HG02642 (cell line): Measurements from ENCODE around the gene ITPR2.

Source experiments
- ATAC-seq: cut with Tn5 transposase; IDR thresholded peaks from one replicate; pipeline ENCODE4 v1.9.1; 2021; ENCODE audit warnings: mild to moderate bottlenecking; ENCODE audit not compliant: unreplicated experiment, poor library complexity

ITPR2 gene

GRCh38 chr12:26384536-26384935 lies 448.5 kb downstream of the ITPR2 start:
- ATAC-seq = no peak

GRCh38 chr12:26383041-26383440 lies 450.0 kb downstream of the ITPR2 start:
- ATAC-seq = no peak

DNA sequence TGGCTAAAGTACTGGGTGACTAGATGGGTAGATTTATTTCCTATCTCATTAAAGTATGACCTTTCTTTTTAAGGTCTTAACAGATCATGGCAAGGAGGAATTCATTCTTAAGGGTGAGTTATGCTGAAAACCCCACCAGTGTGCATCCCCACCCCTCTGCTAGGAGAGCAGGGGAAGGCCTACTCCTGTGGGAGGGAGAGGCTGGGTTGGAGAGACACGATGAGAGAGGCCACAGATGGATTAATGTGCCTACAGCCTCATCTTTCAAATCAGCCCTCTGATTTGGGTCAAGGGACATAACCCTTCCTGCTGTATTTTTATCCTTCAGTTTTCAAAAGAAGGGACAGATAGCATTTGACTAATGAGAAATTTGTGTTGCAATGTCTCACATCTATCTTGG lies 452.1 kb downstream of the ITPR2 start:
- no peak for ATAC-seq

- no peak for ATAC-seq
These were observed 453.1 kb downstream of the ITPR2 start for GRCh38 chr12:26379777-26380467.

- no peak for ATAC-seq
These were observed 454.3 kb downstream of the ITPR2 start for GRCh38 chr12:26378711-26379110.

DNA sequence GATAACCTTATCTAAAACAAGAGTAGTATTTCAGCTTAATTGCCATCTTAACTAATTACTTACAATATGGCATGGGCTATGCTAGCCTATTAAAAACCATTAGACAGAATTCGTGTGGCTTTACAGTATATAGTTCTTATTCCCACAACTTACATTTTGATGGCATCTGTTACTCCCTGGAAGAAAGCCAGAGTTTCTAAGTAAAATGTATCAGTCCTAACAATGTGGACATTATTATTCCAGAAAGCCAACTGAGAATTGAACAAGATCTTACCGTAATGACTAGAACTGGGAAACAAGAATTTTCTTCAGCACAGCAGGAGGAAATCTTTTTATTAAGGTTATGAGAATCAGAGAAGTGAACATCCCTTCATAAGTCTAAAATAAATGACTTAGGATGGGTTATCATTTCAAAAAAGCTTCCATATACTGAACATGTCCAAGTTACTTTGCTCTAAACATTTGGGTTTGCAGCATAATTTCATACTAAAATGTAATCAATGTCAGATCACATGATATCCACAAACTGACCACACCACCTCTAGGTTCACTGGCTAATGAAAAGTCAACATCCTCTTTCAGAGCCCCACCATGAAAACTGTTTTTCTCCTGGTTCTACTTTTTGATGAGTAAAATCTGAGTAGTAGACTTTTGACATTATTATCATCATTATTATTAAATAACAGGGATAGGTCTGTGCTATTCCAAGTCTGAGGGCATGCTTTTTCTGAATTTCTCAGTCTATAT lies 457.9 kb downstream of the ITPR2 start:
- no peak for ATAC-seq

GRCh38 chr12:26373606-26374495 lies 459.1 kb downstream of the ITPR2 start:
- no peak for ATAC-seq

DNA sequence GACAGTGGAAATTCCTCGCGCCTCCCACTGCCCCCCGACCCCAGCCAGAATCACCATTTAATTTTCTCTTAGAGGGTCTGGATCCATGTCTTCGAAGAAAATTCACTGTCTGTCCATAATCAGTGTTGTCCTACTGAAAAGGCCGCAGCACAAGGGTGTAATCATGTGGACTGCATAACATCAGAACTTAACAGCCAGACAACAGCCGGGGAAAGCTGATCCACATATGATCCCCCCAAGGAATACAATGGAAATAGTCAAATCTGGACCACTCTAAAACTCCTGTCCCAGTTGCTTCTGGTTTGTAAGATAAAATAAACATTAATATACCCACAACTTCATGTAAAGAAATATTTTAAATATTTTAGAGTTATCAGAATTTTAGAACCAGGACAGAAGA lies 460.1 kb downstream of the ITPR2 start:
- ATAC-seq = no peak

- no peak for ATAC-seq
These were observed 462.9 kb downstream of the ITPR2 start for GRCh38 chr12:26370098-26370497.

DNA sequence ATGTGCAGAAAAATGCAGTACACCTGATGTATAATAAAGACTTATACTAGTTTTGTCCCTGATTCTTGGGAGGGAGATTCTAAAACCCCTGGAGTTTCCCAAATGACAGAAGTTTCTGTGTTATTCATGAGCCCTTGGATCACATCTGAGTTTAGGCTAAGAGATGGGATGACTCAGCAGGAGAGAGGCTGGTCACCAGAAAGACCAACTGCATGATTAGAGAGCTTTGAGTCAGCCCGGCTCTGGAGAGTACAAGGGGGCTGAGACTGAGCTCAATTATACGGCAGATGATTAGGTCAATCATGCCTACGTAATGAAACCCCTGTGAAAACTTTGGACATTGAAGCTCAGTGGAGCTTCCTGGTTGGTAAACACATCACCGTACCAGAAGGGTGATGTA lies 463.4 kb downstream of the ITPR2 start:
- ATAC-seq = no peak

GRCh38 chr12:26367991-26368730 lies 464.8 kb downstream of the ITPR2 start:
- no peak for ATAC-seq

GRCh38 chr12:26361964-26362363 lies 471.0 kb downstream of the ITPR2 start:
- no peak for ATAC-seq

GRCh38 chr12:26360062-26360461 lies 472.9 kb downstream of the ITPR2 start:
- ATAC-seq = no peak

DNA sequence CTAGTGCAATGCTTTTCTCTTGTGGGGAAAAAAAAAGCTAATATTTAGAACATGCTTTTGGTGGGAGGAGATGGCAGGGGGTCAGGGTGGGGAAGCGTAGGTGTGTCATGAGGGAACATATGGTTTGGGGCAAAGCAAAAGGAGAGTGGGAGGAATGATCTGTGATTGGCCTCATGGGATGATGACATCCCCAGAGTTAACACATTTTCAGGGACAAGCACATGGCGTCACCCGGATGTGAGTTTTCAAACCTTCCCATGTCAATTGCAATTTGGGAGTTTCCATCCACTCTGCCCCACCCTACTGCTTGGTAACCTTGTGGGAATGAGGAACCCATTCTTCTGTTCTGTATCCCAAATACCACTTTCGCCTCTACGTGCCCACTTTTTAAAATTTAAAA lies 473.4 kb downstream of the ITPR2 start:
- no peak for ATAC-seq

DNA sequence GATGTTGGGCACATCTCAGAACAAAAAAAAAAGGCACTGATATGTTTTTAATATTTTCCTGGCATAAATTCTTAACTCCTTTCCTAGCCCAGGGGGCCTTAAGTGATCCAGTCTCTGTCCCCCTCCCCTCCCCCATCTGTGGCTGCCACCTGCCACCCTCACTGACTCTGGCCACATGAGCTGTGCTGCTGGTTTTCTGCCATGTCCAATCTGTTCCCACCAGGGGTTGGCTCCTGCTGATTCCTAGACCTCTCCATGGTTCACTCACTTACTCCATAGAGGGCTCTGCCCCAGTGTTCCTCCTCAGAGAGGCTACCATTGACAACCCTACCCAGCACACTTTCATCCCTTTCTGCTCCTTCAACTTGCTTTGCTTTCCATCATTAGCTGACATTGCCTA lies 474.3 kb downstream of the ITPR2 start:
- ATAC-seq = no peak

GRCh38 chr12:26347300-26347699 lies 485.7 kb downstream of the ITPR2 start:
- ATAC-seq = no peak

GRCh38 chr12:26346736-26347135 lies 486.3 kb downstream of the ITPR2 start:
- ATAC-seq = no peak

DNA sequence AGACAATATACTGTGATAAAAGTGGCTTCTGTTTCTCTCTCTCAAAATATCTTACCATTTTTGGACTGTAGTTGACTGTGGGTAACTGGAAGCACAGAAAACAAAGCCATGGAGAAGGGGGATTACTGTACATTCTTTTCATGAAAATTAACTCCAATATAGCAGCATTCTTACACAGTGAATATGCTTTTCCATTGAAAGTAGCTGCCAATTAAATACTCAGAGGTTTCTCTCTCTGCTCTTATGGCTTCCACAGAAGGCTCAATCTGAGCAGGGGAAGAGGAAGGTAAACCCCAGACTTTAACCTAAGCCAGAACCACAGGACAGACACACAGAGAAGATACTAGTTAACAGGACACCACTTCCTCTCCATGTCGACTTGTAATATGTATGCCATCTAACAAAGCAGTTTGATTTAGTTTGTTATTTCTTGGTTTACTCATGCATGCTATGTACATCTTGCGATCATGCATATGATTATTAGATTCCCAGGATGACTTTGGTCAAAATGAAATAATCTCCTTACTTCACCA lies 487.5 kb downstream of the ITPR2 start:
- no peak for ATAC-seq

- no peak for ATAC-seq
These were observed 491.5 kb downstream of the ITPR2 start for GRCh38 chr12:26341491-26341890.

GRCh38 chr12:26340649-26341048 lies 492.3 kb downstream of the ITPR2 start:
- peak; percentile 70 for ATAC-seq
